Globus pallidus (tissue), 1 donor: Measurements from ENCODE around the gene NR6A1.

Experiments used
- DNase-seq: peaks from one replicate; pipeline ENCODE4 v3.0.0-alpha.2; 2015; ENCODE audit warnings: low spot score

NR6A1 gene

DNA sequence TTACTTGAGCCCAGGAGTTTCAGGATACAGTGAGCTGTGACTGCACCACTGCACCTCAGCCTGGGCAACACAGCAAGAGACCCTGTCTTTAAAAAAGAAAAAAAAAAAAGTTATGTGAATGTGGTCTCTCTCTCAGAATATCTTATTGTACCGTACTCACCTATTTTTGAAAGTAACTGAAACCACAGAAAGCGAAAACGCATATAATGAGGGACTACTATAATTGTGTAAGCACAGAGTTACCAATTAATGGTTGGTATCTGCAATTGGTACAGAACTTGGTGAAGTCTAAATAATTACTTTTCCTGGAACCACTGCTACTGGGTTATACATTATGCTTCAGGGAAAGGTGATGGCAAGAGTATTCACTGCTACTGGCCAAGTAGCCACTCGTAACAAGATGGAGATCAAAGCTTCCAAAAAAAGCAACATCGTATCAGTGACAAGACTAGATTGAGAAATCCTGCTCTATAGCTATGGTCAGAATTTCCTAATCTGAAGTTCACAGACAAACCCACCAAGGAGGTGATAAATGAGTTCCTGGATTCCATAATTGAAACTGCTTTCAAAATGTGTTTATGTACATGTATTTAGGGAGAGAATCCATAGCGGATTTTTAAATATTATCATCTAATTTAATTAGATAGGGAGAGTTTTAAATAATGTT lies 82.7 kb downstream of the NR6A1 start:
- no peak for DNase-seq

- no peak for DNase-seq
These were observed 84.2 kb downstream of the NR6A1 start for GRCh38 chr9:124686918-124687317.

DNA sequence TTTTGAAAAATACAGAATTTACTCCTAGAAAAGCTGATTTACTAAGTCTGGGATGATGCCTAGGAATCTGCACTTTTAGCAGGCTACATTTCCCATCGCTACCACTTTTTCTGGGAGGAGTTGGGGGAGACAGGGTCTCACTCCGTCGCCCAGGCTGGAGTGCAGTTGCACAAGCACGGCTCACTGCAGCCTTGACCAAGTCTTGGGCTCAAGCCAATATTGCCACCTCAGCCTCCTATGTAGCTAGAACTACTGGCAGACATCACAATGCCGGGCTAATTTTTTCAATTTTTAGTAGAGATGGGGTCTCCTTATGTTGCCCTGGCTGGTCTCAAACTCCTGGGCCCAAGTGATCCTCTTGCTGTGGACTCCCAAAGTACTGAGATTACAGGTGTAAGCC lies 85.9 kb downstream of the NR6A1 start:
- DNase-seq, result no peak

- DNase-seq, result no peak
These were observed 86.9 kb downstream of the NR6A1 start for GRCh38 chr9:124684169-124684568.

GRCh38 chr9:124683043-124683442 lies 88.1 kb downstream of the NR6A1 start:
- no peak for DNase-seq

- DNase-seq, result no peak
These were observed 90.3 kb downstream of the NR6A1 start for GRCh38 chr9:124680714-124681390.

- no peak for DNase-seq
These were observed 91.1 kb downstream of the NR6A1 start for GRCh38 chr9:124680049-124680448.

- DNase-seq, result peak; percentile 63
These were observed 95.0 kb downstream of the NR6A1 start for GRCh38 chr9:124676159-124676551.

GRCh38 chr9:124675261-124676158 lies 95.6 kb downstream of the NR6A1 start:
- peak; percentile 46 for DNase-seq

DNA sequence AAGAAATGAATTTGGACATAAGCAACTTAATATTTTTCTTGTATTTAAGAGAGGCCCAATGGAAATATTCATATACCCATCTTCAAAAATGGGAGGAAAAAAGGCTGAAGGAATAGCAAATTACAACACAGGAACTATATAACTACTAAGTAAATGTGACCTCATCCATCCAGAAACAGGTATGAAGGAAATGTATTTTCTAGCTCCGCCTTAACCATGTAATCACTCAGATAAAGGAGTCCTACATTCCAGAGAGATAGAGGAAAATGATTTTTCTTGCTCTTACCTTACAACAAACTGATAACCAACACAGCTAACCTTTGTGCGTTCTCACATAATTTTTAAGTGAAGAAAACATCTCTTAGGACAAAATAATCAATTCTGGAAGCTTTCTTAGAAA lies 96.5 kb downstream of the NR6A1 start:
- no peak for DNase-seq

DNA sequence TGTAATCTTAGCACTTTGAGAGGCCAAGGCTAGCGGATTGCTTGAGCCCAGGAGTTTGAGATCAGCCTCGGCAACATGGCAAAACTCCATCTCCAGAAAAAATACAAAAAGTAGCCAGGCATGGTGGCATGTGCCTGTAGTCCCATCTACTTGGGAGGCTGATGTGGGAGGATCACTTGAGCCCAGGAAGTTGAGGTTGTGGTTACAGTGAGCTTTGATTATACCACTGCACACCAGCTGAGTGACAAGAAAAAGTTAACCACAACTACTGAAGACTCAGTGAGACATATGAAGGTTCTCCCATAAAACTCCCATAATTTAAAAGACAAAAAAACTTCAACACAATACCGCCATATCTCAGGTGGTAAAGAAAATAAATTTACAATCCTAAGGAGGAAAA lies 98.0 kb downstream of the NR6A1 start:
- DNase-seq, result no peak

DNA sequence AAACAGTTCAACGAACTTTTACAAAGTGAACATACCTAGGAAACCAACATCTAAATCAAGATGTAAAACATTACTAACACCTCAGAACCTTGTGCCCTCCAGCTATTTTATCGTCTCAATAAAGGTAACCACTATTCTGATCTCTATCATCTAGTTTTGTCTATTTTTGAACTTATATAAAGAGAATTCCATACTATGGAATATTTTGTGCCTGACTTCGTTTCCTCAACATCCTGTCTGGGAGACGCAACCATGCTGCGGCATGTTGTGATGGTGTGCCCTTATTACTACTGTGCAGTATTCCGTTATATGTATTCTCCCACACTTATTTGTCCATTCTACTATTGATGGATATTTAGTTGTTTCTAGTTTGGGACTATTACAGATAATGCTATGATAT lies 99.2 kb downstream of the NR6A1 start:
- no peak for DNase-seq

GRCh38 chr9:124666642-124667041 lies 104.5 kb downstream of the NR6A1 start:
- no peak for DNase-seq

DNA sequence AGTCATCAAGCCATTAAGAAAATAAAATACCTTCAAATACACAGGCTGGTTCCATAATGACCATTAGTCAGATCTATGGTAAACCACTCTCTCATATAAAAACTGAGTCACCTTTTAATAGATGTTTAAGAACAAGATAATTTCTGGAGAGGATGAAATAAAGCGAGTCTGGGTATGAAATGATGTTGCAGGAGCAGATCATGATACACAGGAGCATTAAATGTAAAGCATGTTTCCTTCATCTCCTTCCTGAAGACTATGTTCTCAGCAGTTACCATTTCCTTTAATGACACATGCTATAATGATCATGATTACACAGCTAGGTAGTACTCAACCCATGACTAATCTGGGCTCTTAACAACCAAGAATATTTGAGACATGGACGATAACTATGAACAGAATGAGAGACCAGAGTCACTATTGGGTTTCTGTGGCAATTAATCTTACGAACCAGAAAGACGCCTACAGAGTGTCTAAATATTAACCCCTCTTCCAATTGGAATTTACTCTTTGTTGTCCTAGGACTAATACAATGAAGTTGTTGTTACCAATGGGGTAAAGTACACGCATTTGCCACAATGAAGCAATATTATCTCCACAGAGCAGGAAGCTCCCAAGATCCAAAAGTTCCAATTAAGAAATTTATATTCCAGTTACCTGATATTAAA lies 105.6 kb downstream of the NR6A1 start:
- no peak for DNase-seq

DNA sequence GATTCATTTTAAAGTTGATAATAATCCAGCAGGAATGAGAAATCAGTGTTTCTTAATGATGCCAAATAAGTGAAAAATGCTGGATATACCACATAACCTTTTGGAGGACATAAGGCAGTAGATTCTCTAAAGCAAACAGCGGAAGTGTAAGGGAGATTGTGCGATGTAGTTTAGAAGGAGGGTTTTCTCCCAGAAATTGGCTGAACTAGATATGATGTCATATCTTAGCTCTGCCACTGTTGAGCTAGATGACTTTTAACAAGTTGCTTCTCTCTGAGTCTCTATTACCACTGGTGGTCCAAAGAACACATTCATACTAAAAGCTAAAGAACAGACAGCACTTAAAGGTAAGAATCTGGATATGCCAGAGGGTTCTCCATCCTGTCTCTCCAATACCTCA lies 107.0 kb downstream of the NR6A1 start:
- no peak for DNase-seq

- DNase-seq, result no peak
These were observed 107.8 kb downstream of the NR6A1 start for GRCh38 chr9:124663046-124663961.

- DNase-seq, result no peak
These were observed 108.5 kb downstream of the NR6A1 start for GRCh38 chr9:124662561-124662960.

- DNase-seq, result peak; percentile 13
These were observed 109.8 kb downstream of the NR6A1 start for GRCh38 chr9:124661271-124661670.

- DNase-seq, result peak; percentile 87
These were observed 110.7 kb downstream of the NR6A1 start for GRCh38 chr9:124660341-124660801.

DNA sequence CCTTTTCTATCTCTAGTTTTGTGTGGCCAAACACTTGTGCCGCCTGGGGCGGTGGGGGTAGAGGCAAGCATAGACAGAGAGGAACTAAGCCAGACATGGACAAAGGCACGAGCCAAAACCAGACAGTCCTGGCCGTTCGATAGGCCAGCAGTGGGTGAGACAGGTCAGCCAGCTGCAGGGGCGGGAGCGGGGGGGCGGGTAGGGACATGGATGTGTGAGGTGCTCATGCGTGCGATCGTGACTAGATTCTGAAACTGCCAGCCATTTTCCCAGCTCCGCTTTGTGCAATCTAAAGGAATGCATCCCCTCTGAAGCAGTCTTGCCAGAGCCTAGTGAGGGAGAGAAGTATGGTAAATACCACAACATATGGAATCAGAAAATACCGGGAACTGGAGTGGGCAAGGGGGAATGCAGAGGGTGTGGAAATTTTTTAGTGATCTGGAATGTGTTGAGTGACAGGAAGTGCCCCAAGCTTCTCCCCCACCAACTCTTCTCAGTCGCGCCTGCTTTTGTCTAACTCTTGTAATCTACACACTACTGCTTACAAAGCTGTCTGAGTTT lies 111.9 kb downstream of the NR6A1 start:
- peak; percentile 91 for DNase-seq
